NCI-H526 (cell line): Measurements from ENCODE around the gene HOXB6.

Experiments used
- DNase-seq, 2 experiments: peaks; one replicate each; lab custom pipeline; 2025; lab: John Stamatoyannopoulos, UW

Gene HOXB6

DNA sequence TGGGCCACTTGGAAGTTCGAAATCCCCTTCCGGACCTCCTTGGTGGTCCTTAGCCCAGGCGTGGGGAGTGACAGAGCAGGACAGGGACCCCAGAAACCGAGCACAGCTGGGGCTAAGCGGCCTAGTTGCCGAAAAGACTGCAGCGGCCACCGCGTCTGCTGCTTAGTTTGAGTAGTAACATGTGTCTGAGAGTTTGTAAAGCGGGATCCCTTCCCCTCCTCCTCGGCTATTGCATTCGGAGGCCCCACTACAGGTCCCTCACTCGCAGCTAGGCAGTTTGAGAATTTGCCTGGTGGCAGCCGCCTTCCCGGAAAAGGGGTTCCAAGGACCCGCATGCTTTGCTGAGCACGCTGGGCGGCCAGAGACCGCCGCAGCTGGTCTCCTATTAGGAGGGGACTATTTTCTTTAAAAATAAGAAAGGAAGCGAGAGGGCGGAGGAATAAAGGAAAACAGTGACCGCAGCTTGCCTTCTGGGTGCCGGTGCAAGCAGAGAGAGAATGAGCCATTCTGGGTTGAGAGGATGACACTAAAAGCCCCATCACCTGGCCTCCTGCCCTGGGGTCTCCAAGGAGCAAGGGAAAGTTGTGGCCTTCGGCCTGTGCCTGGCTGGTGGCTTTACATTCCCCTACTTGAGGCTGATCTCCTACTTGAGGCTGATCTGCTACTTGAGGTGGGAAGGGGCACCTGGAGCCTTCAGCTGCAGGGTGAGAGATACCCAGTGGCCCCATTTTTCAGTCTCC, 10.1 kb downstream of the HOXB6 start:
- DNase-seq, result no peak

- DNase-seq, result peak; percentile 69 to 91
Observed at GRCh38 chr17:48593840-48594537, 10.8 kb downstream of the HOXB6 start.

- peak; percentile 51 to 80 for DNase-seq
Observed at GRCh38 chr17:48593126-48593829, 11.5 kb downstream of the HOXB6 start, which contains the start of gene HOXB5. TSS of gene HOXB5 (minus strand) at chr17:48593779. CDS start at chr17:48593682, 97 bp downstream.

GRCh38 chr17:48592577-48592976, 12.2 kb downstream of the HOXB6 start:
- peak in 1 of 2 experiments; percentile 26 for DNase-seq

GRCh38 chr17:48592057-48592514, 12.7 kb downstream of the HOXB6 start:
- DNase-seq, result no peak

DNA sequence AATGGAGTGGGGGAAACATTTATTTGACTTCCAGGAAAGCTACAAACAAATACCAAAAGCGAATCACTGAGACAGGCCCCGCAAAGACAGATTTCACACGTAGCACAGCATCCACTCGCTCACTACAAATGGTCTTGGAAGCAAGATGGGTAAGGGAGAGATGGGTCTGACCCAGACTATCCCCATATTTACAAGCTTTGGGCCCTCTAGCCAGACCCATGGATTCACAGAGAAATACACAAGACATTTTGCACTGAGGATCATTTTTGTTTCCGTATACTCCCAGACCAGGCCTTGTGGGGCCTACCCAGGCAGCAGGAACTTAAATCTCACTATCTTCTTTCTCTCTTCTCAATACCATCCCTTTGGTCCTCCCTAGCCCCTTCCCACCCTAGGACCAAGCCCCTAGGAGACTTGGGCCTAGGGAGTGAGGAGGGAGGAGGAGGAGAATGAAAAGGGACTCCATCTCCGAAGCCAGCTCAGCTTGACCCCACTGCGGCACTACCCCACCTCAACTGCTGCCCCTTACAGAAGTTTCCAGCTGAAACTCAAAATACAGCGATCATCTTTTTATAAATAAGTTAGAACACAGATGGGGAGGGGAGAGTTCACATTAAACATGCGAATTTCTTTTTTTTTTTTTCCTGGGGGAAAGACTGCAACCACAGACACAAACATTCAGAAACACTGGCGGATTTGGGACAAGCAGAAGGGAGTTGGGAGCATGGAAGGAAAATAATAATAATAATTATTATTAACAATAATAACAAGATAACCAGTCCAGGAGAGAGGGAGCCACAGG, 13.3 kb downstream of the HOXB6 start:
- DNase-seq, result no peak

- no peak for DNase-seq
Observed at GRCh38 chr17:48590607-48591161, 14.1 kb downstream of the HOXB6 start.

GRCh38 chr17:48589831-48590606, 14.8 kb downstream of the HOXB6 start, which contains the start of gene HOXB3:
TSS of gene HOXB3 (minus strand) at chr17:48590241. CDS start at chr17:48552474, 37,767 bp downstream.
- no peak for DNase-seq

GRCh38 chr17:48589060-48589830, 15.5 kb downstream of the HOXB6 start:
- no peak for DNase-seq

GRCh38 chr17:48588528-48588927, 16.3 kb downstream of the HOXB6 start:
- DNase-seq, result no peak

DNA sequence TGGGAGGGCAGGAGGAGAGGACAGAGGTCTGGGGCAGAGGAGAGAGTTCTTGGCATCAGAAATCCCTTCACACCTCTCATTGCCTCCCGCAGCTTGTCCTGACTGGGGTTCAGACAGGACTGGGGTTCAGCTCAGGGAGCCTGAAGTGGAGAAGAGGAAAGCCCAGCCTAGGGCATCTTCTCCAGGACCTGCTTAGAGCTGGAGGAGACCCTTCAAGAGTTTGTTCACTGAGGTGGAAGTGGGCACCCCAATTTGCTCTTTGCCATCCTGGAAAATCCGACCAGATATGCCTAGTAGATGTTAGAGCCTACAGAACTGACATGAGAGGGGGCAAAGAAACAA, 16.7 kb downstream of the HOXB6 start:
- no peak for DNase-seq

- no peak for DNase-seq
Observed at GRCh38 chr17:48587276-48588073, 17.3 kb downstream of the HOXB6 start.

- DNase-seq, result no peak
Observed at GRCh38 chr17:48586355-48587258, 18.2 kb downstream of the HOXB6 start.

DNA sequence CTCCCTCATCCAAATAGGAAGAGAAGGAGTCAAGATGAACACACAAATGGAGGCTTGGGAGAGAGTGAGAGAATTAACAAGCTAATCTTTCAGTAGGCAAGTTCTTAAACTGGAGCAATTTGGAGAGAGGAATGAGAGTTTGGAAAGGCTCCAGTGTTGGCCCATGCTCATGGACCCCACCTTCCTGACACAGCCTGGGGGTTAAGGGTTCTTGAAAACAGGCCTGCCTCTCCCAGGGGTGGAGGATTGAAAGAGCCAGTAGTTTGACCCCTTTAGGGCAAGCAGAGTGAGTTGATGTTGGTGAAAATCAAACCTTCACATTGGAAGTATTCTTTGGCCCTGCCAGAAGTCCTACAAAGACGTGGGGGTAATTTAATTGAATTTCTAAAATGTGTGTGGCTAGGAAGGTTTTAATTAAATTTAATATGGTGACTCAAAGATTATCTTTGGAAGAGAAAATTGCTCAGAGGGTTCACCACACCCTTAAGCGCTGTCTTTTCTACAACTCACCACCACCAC, 20.5 kb downstream of the HOXB6 start:
- DNase-seq, result no peak

- no peak for DNase-seq
Observed at GRCh38 chr17:48583708-48584222, 21.0 kb downstream of the HOXB6 start.

DNA sequence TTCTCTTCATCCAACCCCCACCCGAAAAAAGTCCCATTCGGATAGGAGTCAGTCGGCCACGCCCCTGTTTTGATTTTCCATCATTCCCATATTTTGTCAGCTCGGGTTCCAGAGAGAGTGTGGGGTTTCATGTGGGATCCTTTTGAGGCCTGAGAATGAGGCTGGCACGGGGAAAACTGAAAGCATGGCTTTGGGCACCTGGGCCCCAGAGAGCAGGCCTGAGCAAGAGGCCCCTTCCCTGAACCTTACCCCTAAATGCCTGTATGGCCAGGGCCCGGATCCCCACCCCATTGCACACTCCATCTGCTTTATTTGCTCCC, 22.1 kb downstream of the HOXB6 start:
- no peak for DNase-seq

DNA sequence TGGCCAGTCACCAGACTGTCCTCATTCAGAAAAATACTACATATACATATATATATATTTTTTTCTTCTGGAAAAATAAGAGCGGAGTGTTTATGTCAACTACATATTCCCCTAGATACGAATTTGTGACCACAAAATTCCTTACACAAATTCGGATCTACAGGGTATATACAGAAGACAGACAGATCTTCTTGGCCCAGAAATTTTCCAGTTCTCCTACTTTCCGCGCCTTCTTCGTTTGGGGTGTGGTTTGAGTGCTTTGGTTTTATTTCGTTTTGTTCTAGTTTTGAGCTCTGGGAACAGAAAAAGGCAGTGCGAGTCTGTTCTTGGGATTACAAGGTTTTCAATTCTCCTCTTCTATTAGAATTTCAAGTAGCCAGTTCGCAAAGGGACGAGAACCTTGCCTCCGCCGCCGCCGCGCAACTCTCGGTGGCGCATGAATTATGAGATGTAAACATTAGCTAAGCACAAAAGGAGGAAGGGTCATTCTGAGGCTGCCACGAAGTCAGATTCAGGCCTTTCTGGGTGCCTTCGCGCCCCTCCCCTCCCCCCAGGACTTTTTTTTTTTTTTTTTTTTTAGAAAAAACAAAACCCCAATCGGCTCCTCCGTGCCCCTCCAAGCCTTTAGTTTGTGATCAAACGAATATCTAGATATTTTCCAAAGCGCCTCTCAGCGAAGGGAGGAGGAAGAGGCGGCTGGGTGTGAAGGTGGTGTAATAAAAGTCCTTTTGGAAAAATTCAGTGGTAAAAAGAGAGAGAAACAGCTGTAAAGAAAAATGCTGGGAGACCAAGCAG, 24.8 kb downstream of the HOXB6 start:
- peak in 1 of 2 experiments; percentile 51 for DNase-seq
